A549 treated with dexamethasone at 1 μM for 4 hours (cell line): ENCODE data around the gene TMEM97. TPM values are rescaled to one million over a fixed set of nuclear protein-coding genes. Genes with fewer than 3 reads are reported as not detected.

ENCODE experiments used
- total RNA-seq: library from RNA; stranded (reverse); fragments of 200-300 nt; extraction: Qiagen RNA extraction; gene quantifications from 5 replicates; pipeline ENCODE4 v1.2.3, GENCODE V29; 2022

The TMEM97 gene
- total RNA-seq: 44.9 to 56.4 TPM (median 51.5 TPM) in 5 replicates

GRCh38 chr17:28318759-28319597 is at the start of gene TMEM97:
Gene TMEM97, plus strand, starts transcription at chr17:28319200. Its CDS starts 40 bp downstream, at chr17:28319240.

GRCh38 chr17:28335201-28335958 is 16.4 kb downstream of the TMEM97 start, which contains the start of the genes IFT20 and TNFAIP1:
Gene IFT20, minus strand, starts transcription at chr17:28335472. Its CDS starts 3,487 bp downstream, at chr17:28331985.
Gene TNFAIP1, plus strand, starts transcription at chr17:28335761. Its CDS starts 3,761 bp downstream, at chr17:28339522.

GRCh38 chr17:28357061-28357900 is 38.3 kb downstream of the TMEM97 start, which contains the start of gene POLDIP2:
Gene POLDIP2, minus strand, starts transcription at chr17:28357527. Its CDS starts 79 bp downstream, at chr17:28357448.

DNA sequence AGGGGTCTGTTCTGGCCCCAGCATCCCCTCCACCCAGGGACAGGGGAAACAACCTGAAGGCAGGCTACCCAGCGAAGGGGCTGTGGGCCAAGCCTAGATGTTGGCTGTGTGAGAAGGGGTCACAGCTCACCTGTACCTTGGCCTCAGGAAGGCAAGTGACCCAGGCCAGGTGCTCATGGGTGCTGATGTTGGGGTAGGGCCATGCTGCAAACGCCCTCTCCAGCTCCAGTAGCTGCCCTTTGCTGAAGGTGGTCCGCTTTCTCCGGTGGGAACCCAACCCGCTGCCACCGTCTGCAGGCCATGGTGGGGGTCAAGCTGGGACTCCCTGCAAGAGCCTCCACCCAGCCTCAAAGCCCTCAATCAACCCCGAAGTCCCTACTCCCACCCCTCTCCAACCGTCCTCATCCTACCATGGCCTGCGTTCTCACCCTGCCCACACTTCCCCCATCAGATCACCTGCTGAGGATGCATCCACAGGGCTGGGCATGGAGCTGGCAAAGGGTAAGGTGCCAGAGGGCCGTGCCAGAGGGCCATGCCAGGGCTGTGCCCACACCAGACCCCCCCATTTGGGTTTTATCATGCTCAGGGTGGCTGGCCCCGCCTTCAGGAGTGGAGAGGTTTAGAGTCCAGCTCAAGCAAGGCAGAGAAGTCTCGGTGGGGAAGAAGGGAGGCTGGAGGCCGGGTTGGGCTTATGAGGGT is 45.8 kb downstream of the TMEM97 start, which contains the start of gene SEBOX:
TSS of gene SEBOX (minus strand) at position 535 of the 699 bp plus-strand sequence. CDS start at position 487, 48 bp downstream.

DNA sequence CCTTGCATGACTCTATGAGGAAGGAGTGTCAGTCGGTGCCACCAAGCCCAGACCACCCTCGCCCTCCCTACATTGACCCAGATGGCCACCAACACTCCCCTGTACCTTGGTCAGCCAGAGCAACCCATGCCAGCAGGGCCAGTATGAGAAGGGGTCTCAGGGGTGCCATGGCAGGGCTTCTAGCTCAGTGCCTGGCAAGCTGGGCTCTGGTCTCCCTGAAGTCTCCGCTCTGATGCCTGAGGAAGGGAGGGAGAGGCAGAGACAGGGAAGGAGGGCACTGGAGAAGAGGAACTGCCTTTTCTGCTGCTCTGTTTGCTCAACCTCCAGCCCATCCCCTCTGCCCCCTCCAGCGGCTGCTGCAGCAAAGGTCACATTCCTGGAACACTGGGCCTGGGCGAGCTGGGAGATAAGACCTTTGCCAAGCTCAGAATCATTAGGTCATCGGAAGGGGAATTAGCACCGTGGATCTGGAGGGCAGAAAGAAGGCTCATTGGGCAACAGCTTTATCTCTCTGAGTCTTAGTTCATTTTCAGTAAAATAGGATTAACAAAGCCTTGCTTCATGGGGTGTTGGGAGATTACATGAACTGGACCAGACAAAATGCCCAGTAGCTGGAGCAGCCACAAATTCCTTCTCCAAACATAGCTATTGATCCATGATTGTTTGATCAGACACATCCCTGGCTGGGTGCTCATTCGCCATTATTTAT is 51.2 kb downstream of the TMEM97 start, which contains the start of gene VTN:
TSS of gene VTN (minus strand) at position 273 of the 709 bp plus-strand sequence. CDS start at position 169, 104 bp downstream.

DNA sequence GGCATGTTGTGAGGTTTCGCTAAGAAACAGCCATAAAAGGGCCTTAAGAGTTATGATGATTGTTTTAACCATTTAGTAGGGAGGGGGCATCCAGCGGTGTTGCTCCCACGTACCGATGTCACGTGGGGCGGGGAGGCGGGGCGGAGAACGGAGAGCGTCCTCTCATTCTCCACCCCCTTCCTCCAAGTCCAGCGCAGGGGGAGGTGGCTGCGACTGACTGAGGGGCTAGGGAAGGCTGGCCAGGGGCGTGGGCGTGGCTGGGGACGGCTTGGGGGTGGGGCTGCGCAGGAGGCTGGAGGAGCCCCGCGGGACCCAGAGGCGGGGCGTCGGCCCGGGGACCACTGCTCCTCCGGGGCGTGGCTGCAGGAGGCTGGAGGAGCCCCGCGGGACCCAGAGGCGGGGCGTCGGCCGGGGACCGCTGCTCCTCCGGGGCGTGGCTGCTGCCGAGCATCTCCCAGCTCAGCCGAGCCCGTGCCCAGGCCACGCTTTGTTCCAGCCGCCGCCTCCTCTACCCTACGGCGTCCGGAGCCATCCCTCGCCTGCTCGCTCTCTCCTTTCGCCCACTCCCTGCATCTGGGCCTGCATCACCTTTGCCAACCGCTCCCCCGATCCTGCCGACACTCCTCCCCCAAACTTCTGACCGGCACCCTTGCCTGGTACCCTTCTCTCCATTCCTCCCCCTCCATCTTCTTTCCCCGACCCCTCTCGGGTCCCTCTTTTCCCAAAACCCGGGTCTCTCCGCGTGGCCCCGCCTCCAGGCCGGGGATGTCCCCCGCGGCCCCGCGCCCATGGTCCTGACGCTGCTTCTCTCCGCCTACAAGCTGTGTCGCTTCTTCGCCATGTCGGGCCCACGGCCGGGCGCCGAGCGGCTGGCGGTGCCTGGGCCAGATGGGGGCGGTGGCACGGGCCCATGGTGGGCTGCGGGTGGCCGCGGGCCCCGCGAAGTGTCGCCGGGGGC is 52.5 kb downstream of the TMEM97 start, which contains the start of gene SARM1:
TSS of gene SARM1 (plus strand) at position 450 of the 958 bp plus-strand sequence. CDS start at position 789, 339 bp downstream.

Other genes with a start within 250 kb of the TMEM97 start
- 45.8 to 50.6 TPM (median 47.7 TPM) in 5 replicates for gene IFT20, start 16.3 kb downstream of the TMEM97 start, total RNA-seq
- gene TNFAIP1, start 16.6 kb downstream of the TMEM97 start, total RNA-seq: 40.3 to 55.6 TPM (median 51.0 TPM) in 5 replicates
- gene POLDIP2, start 38.3 kb downstream of the TMEM97 start, total RNA-seq: 144 to 174 TPM (median 169 TPM) in 5 replicates
- gene SEBOX, start 46.0 kb downstream of the TMEM97 start, total RNA-seq: not detected in 5 replicates
- 15.3 to 21.2 TPM (median 19.1 TPM) in 5 replicates for gene VTN, start 51.1 kb downstream of the TMEM97 start, total RNA-seq
- gene SARM1, start 52.5 kb downstream of the TMEM97 start, total RNA-seq: 3.7 to 6.7 TPM (median 5.4 TPM) in 5 replicates
- 14.3 to 19.8 TPM (median 19.4 TPM) in 5 replicates for gene SLC46A1, start 87.0 kb downstream of the TMEM97 start, total RNA-seq
- gene SLC13A2, start 154.4 kb downstream of the TMEM97 start, total RNA-seq: 0.07 to 0.20 TPM (median 0.12 TPM) in 5 replicates
- 0.02 to 0.03 TPM (median 0.02 TPM) in 3 of 5 replicates, not detected in the others for gene FOXN1, start 187.1 kb downstream of the TMEM97 start, total RNA-seq
- gene UNC119, start 233.4 kb downstream of the TMEM97 start, total RNA-seq: 21.9 to 31.8 TPM (median 29.0 TPM) in 5 replicates